ENCODE results near the gene DFFB. TPM values are rescaled to one million over a fixed set of nuclear protein-coding genes. Genes with fewer than 3 reads are reported as not detected.

The DFFB gene
- total RNA-seq, 1 donor from 2014 or later = 4.8 TPM

DNA sequence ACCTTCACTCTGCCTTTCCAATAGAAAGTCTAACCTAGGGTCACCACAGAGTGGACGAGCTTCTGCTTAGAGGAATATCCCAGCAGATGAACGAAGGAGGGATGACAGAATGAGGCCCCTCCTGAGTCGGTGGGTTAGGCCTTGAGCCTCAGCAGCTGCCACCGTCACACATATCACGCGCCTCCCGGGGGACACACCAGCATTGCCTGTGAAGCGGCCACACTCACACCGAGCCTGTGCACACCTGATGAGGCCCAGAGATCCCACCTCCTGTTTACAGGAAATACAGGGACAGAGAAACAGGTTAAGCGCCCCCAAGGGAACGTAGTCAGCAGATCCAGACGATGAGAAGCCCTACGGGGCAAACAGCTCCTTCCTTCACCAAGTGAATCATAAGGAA lies 35.8 kb upstream of the DFFB start:
- peak overlapping the region; percentile 95 for H3K27ac Mint-ChIP-seq
- no peak for TF ChIP-seq EZH2 (IDR thresholded peaks at IDR 0.05)
- TF ChIP-seq, protein P1, sequence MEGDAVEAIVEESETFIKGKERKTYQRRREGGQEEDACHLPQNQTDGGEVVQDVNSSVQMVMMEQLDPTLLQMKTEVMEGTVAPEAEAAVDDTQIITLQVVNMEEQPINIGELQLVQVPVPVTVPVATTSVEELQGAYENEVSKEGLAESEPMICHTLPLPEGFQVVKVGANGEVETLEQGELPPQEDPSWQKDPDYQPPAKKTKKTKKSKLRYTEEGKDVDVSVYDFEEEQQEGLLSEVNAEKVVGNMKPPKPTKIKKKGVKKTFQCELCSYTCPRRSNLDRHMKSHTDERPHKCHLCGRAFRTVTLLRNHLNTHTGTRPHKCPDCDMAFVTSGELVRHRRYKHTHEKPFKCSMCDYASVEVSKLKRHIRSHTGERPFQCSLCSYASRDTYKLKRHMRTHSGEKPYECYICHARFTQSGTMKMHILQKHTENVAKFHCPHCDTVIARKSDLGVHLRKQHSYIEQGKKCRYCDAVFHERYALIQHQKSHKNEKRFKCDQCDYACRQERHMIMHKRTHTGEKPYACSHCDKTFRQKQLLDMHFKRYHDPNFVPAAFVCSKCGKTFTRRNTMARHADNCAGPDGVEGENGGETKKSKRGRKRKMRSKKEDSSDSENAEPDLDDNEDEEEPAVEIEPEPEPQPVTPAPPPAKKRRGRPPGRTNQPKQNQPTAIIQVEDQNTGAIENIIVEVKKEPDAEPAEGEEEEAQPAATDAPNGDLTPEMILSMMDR (IDR thresholded peaks at IDR 0.05) = no peak
- TF ChIP-seq EZH2phosphoT487 (IDR thresholded peaks at IDR 0.05) = no peak
- no peaks in the 10 kb centered on the region for H3K4me1 ChIP-seq
- H3K79me2 ChIP-seq (ENCODE audit: low read depth) = no peaks in the 10 kb centered on the region
- no peaks in the 10 kb centered on the region for H4K20me1 ChIP-seq (ENCODE audit: low read depth)
- peaks cover 14% of the 10 kb centered on the region for H3K36me3 Mint-ChIP-seq
- H3K4me1 Mint-ChIP-seq = peaks cover 17% of the 10 kb centered on the region
- H3K36me3 ChIP-seq = no peaks in the 10 kb centered on the region
- H3K4me3 Mint-ChIP-seq = no peak overlapping the region
- no peak overlapping the region for H3K27ac ChIP-seq
- H3K9me3 ChIP-seq (ENCODE audit: low read depth) = no peaks in the 10 kb centered on the region
- H3F3A ChIP-seq (ENCODE audit: low read depth) = no peaks in the 10 kb centered on the region
- no peak overlapping the region for H3K4me3 ChIP-seq
- DNase-seq (ENCODE audit: low spot score) = no peak
- H3K4me2 ChIP-seq = no peak overlapping the region
- no peak overlapping the region for H2AFZ ChIP-seq (replicated peaks)
- peaks cover 5% of the 10 kb centered on the region for H3K27me3 Mint-ChIP-seq (ENCODE audit: insufficient read depth, low read depth)
- H3K9ac ChIP-seq = no peak overlapping the region
- no peaks in the 10 kb centered on the region for H3K9me3 Mint-ChIP-seq
- H3K27me3 ChIP-seq = no peaks in the 10 kb centered on the region

DNA sequence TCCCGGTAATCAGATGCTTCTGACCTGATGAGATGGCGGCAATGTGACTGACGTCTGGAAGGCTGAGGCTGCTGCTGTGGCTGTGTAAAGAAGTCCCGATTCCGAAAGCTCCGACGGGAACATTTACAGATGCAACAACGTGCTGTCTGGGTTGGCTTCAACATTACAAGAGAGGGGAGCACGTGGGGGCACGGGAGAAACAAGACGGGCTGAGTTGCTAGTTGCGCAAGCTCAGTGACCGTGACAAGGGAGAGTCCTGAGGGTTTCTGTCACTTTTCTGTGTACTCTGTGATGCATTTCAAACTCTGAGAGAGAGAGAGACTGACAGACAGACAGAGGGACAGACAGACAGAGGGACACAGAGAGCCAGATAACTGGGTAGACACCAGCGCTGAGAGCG lies 35.4 kb upstream of the DFFB start:
- H3K9me3 Mint-ChIP-seq = no peaks in the 10 kb centered on the region
- H4K20me1 ChIP-seq (ENCODE audit: low read depth) = no peaks in the 10 kb centered on the region
- no peak overlapping the region for H3K4me3 Mint-ChIP-seq
- no peak overlapping the region for H2AFZ ChIP-seq (replicated peaks)
- no peaks in the 10 kb centered on the region for H3K9me3 ChIP-seq (ENCODE audit: low read depth)
- H3K36me3 Mint-ChIP-seq = peaks cover 16% of the 10 kb centered on the region
- DNase-seq (ENCODE audit: low spot score) = no peak
- no peaks in the 10 kb centered on the region for H3K79me2 ChIP-seq (ENCODE audit: low read depth)
- H3K27ac Mint-ChIP-seq = peak overlapping the region; percentile 89
- peaks cover 5% of the 10 kb centered on the region for H3K27me3 Mint-ChIP-seq (ENCODE audit: insufficient read depth, low read depth)
- no peak overlapping the region for H3K4me3 ChIP-seq
- no peaks in the 10 kb centered on the region for H3F3A ChIP-seq (ENCODE audit: low read depth)
- peaks cover 17% of the 10 kb centered on the region for H3K4me1 Mint-ChIP-seq
- H3K27me3 ChIP-seq = no peaks in the 10 kb centered on the region
- H3K36me3 ChIP-seq = no peaks in the 10 kb centered on the region
- H3K9ac ChIP-seq = no peak overlapping the region
- no peak overlapping the region for H3K27ac ChIP-seq
- H3K4me2 ChIP-seq = no peak overlapping the region
- TF ChIP-seq, protein P1 (IDR thresholded peaks at IDR 0.05) = no peak
- TF ChIP-seq EZH2 (IDR thresholded peaks at IDR 0.05) (no peak), EZH2phosphoT487 (IDR thresholded peaks at IDR 0.05) (no peak)
- H3K4me1 ChIP-seq = no peaks in the 10 kb centered on the region

DNA sequence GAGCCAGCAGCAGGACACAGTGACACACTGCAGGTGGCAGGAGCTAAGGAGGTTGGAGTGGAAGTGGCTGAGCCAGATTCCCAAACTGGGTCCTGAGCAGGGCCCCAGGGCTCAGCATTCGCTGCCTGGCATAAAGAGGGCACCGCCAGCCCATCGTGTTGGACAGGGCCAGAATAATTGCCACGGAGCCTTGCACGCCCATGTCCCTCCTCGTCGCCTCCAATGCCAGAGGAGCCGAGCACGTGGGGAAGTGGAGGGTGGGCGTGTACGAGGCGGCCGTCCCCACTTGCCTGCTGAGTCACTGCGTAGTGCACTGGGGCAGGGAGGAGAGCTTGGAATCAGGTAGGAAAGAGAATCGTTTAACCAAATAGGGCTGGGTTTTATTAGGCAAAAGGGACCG lies 34.9 kb upstream of the DFFB start:
- H3K27ac ChIP-seq = no peak overlapping the region
- H4K20me1 ChIP-seq (ENCODE audit: low read depth) = no peaks in the 10 kb centered on the region
- H3K9me3 ChIP-seq (ENCODE audit: low read depth) = no peaks in the 10 kb centered on the region
- Mint-ChIP-seq H3K4me3 (no peak overlapping the region), H3K27ac (no peak overlapping the region), H3K27me3 (ENCODE audit: insufficient read depth, low read depth) (peaks cover 5% of the 10 kb centered on the region), H3K4me1 (peaks cover 15% of the 10 kb centered on the region), H3K9me3 (no peaks in the 10 kb centered on the region), H3K36me3 (peaks cover 16% of the 10 kb centered on the region)
- H3F3A ChIP-seq (ENCODE audit: low read depth) = no peaks in the 10 kb centered on the region
- no peak overlapping the region for H3K4me3 ChIP-seq
- H3K4me1 ChIP-seq = no peaks in the 10 kb centered on the region
- no peak for DNase-seq (ENCODE audit: low spot score)
- no peaks in the 10 kb centered on the region for H3K79me2 ChIP-seq (ENCODE audit: low read depth)
- no peak overlapping the region for H2AFZ ChIP-seq (replicated peaks)
- H3K4me2 ChIP-seq = no peak overlapping the region
- no peaks in the 10 kb centered on the region for H3K36me3 ChIP-seq
- TF ChIP-seq EZH2phosphoT487 (IDR thresholded peaks at IDR 0.05) (no peak), EZH2 (IDR thresholded peaks at IDR 0.05) (no peak)
- TF ChIP-seq, protein P1 (IDR thresholded peaks at IDR 0.05) = no peak
- no peak overlapping the region for H3K9ac ChIP-seq
- H3K27me3 ChIP-seq = no peaks in the 10 kb centered on the region

Measured in neural progenitor cell (in vitro differentiated cells).